ENCODE results near the gene KIF15.

GRCh38 chr3:44832965-44833364 lies 71.4 kb downstream of the KIF15 start:
- TF ChIP-seq POLR2A (IDR thresholded peaks at IDR 0.05) (no peak), CTCF (IDR thresholded peaks at IDR 0.05) (no peak), POLR2AphosphoS5 (IDR thresholded peaks at IDR 0.05) (no peak)
